ENCODE data around the gene S100A14. TPM values are rescaled to one million over a fixed set of nuclear protein-coding genes. Genes with fewer than 3 reads are reported as not detected.

S100A14 gene
- total RNA-seq, 1 donor from 2014 or later, result not detected

GRCh38 chr1:153608742-153609584 is 7.2 kb downstream of the S100A14 start:
- no peak overlapping the region for H3K4me3 Mint-ChIP-seq
- intact Hi-C loops (cut with micrococcal nuclease), result no loop called here

GRCh38 chr1:153608089-153608682 is 7.9 kb downstream of the S100A14 start:
- no peaks in the 10 kb centered on the region for H3K36me3 Mint-ChIP-seq (ENCODE audit: low read depth)
- H3K4me1 Mint-ChIP-seq, result peaks cover 27% of the 10 kb centered on the region
- no peak overlapping the region for H3K27ac Mint-ChIP-seq
- no peaks in the 10 kb centered on the region for H3K27me3 Mint-ChIP-seq
- CTCF ChIA-PET, result interaction anchor here (1.0 kb wide), 1 partner anchor 97 kb away, joined by 3 read pairs; no protein-coding TSS in a partner anchor
- H3K4me3 Mint-ChIP-seq, result no peak overlapping the region
- POLR2A ChIA-PET, result interaction anchor here (1.4 to 2.3 kb wide), 2 partner anchors 9 to 10 kb away, joined by 3 to 10 read pairs; no protein-coding TSS in a partner anchor
- no peaks in the 10 kb centered on the region for H3K9me3 Mint-ChIP-seq
- TF ChIP-seq CTCF (IDR thresholded peaks at IDR 0.05), result no peak
- intact Hi-C loops (cut with micrococcal nuclease), result no loop called here
- DNase-seq (no peak), ATAC-seq (ENCODE audit: low read depth) (no peak)

More at GRCh38 chr1:153608742-153609584, 7.2 kb downstream of the S100A14 start:
- ChIA-PET CTCF (interaction anchor here (1.0 kb wide), 1 partner anchor 98 kb away, joined by 3 read pairs; no protein-coding TSS in a partner anchor), POLR2A (interaction anchor here (2.3 kb wide), 1 partner anchor 10 kb away, joined by 10 read pairs; no protein-coding TSS in a partner anchor)
- DNase-seq (no peak), ATAC-seq (ENCODE audit: low read depth) (no peak)
- Mint-ChIP-seq H3K27me3 (no peaks in the 10 kb centered on the region), H3K9me3 (no peaks in the 10 kb centered on the region), H3K36me3 (ENCODE audit: low read depth) (no peaks in the 10 kb centered on the region), H3K27ac (no peak overlapping the region), H3K4me1 (peaks cover 27% of the 10 kb centered on the region)
- TF ChIP-seq CTCF (IDR thresholded peaks at IDR 0.05), result no peak

- Mint-ChIP-seq H3K27ac (no peak overlapping the region), H3K27me3 (no peaks in the 10 kb centered on the region), H3K4me3 (no peak overlapping the region), H3K4me1 (peaks cover 30% of the 10 kb centered on the region), H3K9me3 (no peaks in the 10 kb centered on the region), H3K36me3 (ENCODE audit: low read depth) (no peaks in the 10 kb centered on the region)
- intact Hi-C loops (cut with micrococcal nuclease), result no loop called here
- ATAC-seq (ENCODE audit: low read depth) (no peak), DNase-seq (no peak)
- no peak for TF ChIP-seq CTCF (IDR thresholded peaks at IDR 0.05)
- ChIA-PET CTCF (no interaction called here), POLR2A (interaction anchor here (1.4 to 2.3 kb wide), 2 partner anchors 8 to 11 kb away, joined by 3 to 10 read pairs; no protein-coding TSS in a partner anchor)
Observed at GRCh38 chr1:153607381-153607780, 8.7 kb downstream of the S100A14 start.

- intact Hi-C loops (cut with micrococcal nuclease), result no loop called here
- H3K4me1 Mint-ChIP-seq, result peaks cover 39% of the 10 kb centered on the region
- DNase-seq (no peak), ATAC-seq (ENCODE audit: low read depth) (peak; percentile 10)
- H3K9me3 Mint-ChIP-seq, result no peaks in the 10 kb centered on the region
- ChIA-PET POLR2A (interaction anchor here (0.7 to 0.8 kb wide), 3 partner anchors 8 to 525 kb away, joined by 3 to 7 read pairs (median 4); no protein-coding TSS in a partner anchor), CTCF (no interaction called here)
- H3K4me3 Mint-ChIP-seq, result no peak overlapping the region
- peak overlapping the region; percentile 71 for H3K27ac Mint-ChIP-seq
- TF ChIP-seq CTCF (IDR thresholded peaks at IDR 0.05), result no peak
- no peaks in the 10 kb centered on the region for H3K36me3 Mint-ChIP-seq (ENCODE audit: low read depth)
- no peaks in the 10 kb centered on the region for H3K27me3 Mint-ChIP-seq
Observed at GRCh38 chr1:153606194-153606593, 9.9 kb downstream of the S100A14 start.

- Mint-ChIP-seq H3K27ac (no peak overlapping the region), H3K27me3 (no peaks in the 10 kb centered on the region), H3K9me3 (no peaks in the 10 kb centered on the region), H3K4me1 (peaks cover 61% of the 10 kb centered on the region), H3K4me3 (no peak overlapping the region), H3K36me3 (ENCODE audit: low read depth) (no peaks in the 10 kb centered on the region)
- no peak for TF ChIP-seq CTCF (IDR thresholded peaks at IDR 0.05)
- POLR2A ChIA-PET, result interaction anchor here (0.7 to 3.9 kb wide), 2 partner anchors 31 to 247 kb away, joined by 9 to 21 read pairs; partner anchors contain the start of gene CHTOP
- ATAC-seq (ENCODE audit: low read depth) (no peak), DNase-seq (no peak)
- intact Hi-C loops (cut with micrococcal nuclease), result no loop called here
- CTCF ChIA-PET, result no interaction called here
Observed at GRCh38 chr1:153602749-153603148, 13.4 kb downstream of the S100A14 start.
